Mesenchymal stem cell (in vitro differentiated cells and primary cell): ENCODE results near the gene ADGRG7.

Experiments
- DNase-seq: peaks from one replicate; pipeline ENCODE4 v3.0.0-alpha.2; 2013
- H2AFZ ChIP-seq: one replicate; pipeline ENCODE4 v1.6.1; 2013; ENCODE audit warnings: low read depth, mild to moderate bottlenecking, control low read depth, inconsistent platforms, low read length, moderate library complexity
- H2AK5ac ChIP-seq: 2 replicates; pipeline ENCODE4 v1.6.1; 2013; ENCODE audit warnings: low read length, moderate library complexity, mild to moderate bottlenecking, inconsistent platforms; ENCODE audit not compliant: severe bottlenecking
- H2BK120ac ChIP-seq: one replicate; pipeline ENCODE4 v1.6.1; 2013; ENCODE audit warnings: low read depth, mild to moderate bottlenecking, inconsistent platforms, low read length, moderate library complexity
- H2BK12ac ChIP-seq, 2 experiments: one replicate each; pipeline ENCODE4 v1.6.1; 2013; ENCODE audit warnings: inconsistent platforms in 2 of 2, low read length in 2 of 2, mild to moderate bottlenecking in 2 of 2, moderate library complexity in 2 of 2, control low read depth in 1 of 2
- H2BK15ac ChIP-seq: one replicate; pipeline ENCODE4 v1.6.1; 2013; ENCODE audit warnings: mild to moderate bottlenecking, low read depth, inconsistent platforms; ENCODE audit not compliant: poor library complexity, severe bottlenecking
- H2BK5ac ChIP-seq: 2 replicates; pipeline ENCODE4 v1.6.1; 2013; ENCODE audit warnings: low read depth, mild to moderate bottlenecking, low read length, control low read depth, inconsistent platforms; ENCODE audit not compliant: poor library complexity, severe bottlenecking
- H3K14ac ChIP-seq, 2 experiments: one replicate each; pipeline ENCODE4 v1.6.1; 2013; ENCODE audit warnings: inconsistent platforms in 2 of 2, low read length in 2 of 2, control low read depth in 1 of 2, mild to moderate bottlenecking in 1 of 2, moderate library complexity in 1 of 2
- H3K18ac ChIP-seq, 2 experiments: one replicate each; pipeline ENCODE4 v1.6.1; 2013; ENCODE audit warnings: inconsistent platforms in 2 of 2, low read length in 2 of 2, control low read depth in 1 of 2, low read depth in 1 of 2, mild to moderate bottlenecking in 1 of 2
- H3K23ac ChIP-seq, 2 experiments: one replicate each; pipeline ENCODE4 v1.6.1; 2013; ENCODE audit warnings: inconsistent platforms in 2 of 2, low read length in 2 of 2, mild to moderate bottlenecking in 2 of 2, moderate library complexity in 2 of 2, control low read depth in 1 of 2
- H3K27ac ChIP-seq: 2 replicates; pipeline ENCODE4 v1.5.1; 2013; ENCODE audit warnings: mild to moderate bottlenecking, moderate library complexity, low read length, control low read depth, inconsistent platforms; ENCODE audit not compliant: poor library complexity, severe bottlenecking
- H3K27me3 ChIP-seq, 2 experiments: 2 replicates each; pipeline versions ENCODE4 v1.6.1 to v1.7.0; 2013; ENCODE audit warnings: low read length in 2 of 2, mild to moderate bottlenecking in 2 of 2, moderate library complexity in 2 of 2, control low read depth in 1 of 2, inconsistent platforms in 1 of 2; ENCODE audit not compliant: control insufficient read depth in 1 of 2, insufficient read depth in 1 of 2
- H3K36me3 ChIP-seq, 2 experiments: 2 replicates each; pipeline versions ENCODE4 v1.6.1 to v1.7.0; 2013; ENCODE audit warnings: low read length in 2 of 2, control low read depth in 1 of 2, inconsistent platforms in 1 of 2, low read depth in 1 of 2, mild to moderate bottlenecking in 1 of 2; ENCODE audit not compliant: insufficient read depth in 2 of 2, control insufficient read depth in 1 of 2
- H3K4ac ChIP-seq, 2 experiments: one replicate each; pipeline ENCODE4 v1.6.1; 2013; ENCODE audit warnings: inconsistent platforms in 2 of 2, low read length in 2 of 2, mild to moderate bottlenecking in 2 of 2, moderate library complexity in 2 of 2, control low read depth in 1 of 2, low read depth in 1 of 2
- H3K4me1 ChIP-seq: 2 replicates; pipeline ENCODE4 v1.6.1; 2013; ENCODE audit warnings: low read depth, low read length, control low read depth; ENCODE audit not compliant: control insufficient read depth, insufficient read depth
- H3K4me2 ChIP-seq: 2 replicates; pipeline ENCODE4 v1.6.1; 2013; ENCODE audit warnings: low read length, mild to moderate bottlenecking, inconsistent platforms; ENCODE audit not compliant: poor library complexity, severe bottlenecking
- H3K4me3 ChIP-seq, 2 experiments: 2 replicates each; pipeline versions ENCODE4 v1.5.1 to v1.7.0; 2013; ENCODE audit warnings: low read length in 2 of 2, mild to moderate bottlenecking in 2 of 2, control low read depth in 1 of 2, low read depth in 1 of 2; ENCODE audit not compliant: insufficient read depth in 1 of 2
- H3K79me1 ChIP-seq: replicated peaks from 2 replicates; pipeline ENCODE4 v1.6.1; 2013; ENCODE audit warnings: mild to moderate bottlenecking, control low read depth, low read length, inconsistent platforms; ENCODE audit not compliant: poor library complexity, severe bottlenecking
- H3K9ac ChIP-seq: 2 replicates; pipeline ENCODE4 v1.7.0; 2013; ENCODE audit warnings: mild to moderate bottlenecking, low read length, moderate library complexity
- H3K9me3 ChIP-seq: 2 replicates; pipeline ENCODE4 v1.7.0; 2013; ENCODE audit warnings: mild to moderate bottlenecking, low read length; ENCODE audit not compliant: control insufficient read depth
- H4K8ac ChIP-seq: one replicate; pipeline ENCODE4 v1.6.1; 2013; ENCODE audit warnings: inconsistent platforms, mild to moderate bottlenecking, low read length, moderate library complexity
- H4K91ac ChIP-seq: one replicate; pipeline ENCODE4 v1.6.1; 2013; ENCODE audit warnings: mild to moderate bottlenecking, low read length, inconsistent platforms
- WGBS: methylation state at CpG from one replicate; pipeline ENCODE4 v1.1.7; 2013; ENCODE audit warnings: mixed read lengths; 5-methylcytosine and 5-hydroxymethylcytosine counted together

ADGRG7 gene

DNA sequence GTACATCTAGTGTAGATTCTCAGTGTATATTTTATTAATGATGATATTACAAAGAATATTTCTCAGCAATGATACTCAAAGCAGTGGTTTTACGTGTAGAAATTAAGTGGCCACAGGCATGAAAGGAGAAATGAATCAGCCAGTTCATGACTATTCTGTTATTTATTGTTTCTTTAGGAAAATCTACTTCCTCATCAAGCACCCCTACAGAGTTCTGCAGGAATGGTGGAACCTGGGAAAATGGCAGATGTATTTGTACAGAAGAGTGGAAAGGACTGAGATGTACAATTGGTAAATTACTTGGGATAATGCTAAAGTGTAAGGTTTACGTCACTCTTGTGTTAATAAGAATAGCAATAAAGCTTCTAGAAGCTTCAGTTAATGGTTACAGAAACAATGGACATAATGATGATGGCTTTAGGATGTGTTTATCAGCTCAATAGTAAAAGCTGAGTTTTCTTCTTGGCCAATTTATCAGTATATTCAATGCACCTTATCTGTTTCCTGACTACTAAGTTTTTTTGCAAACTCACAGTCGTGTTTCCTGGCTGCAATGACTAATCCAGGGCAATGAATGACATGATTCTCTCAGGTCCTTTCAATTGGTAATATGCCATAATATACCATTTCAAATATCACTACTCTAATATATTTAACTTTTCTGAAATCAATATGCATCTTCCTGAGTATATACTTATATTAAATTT lies 20.2 kb downstream of the ADGRG7 start:
- Histone ChIP-seq H3K4me3 (no peak overlapping the region), H2BK120ac (no peak overlapping the region), H4K91ac (no peak overlapping the region), H3K18ac (no peak overlapping the region), H2BK15ac (no peak overlapping the region), H2AFZ (no peak overlapping the region), H3K4me2 (no peak overlapping the region), H3K9me3 (no peaks in the 10 kb centered on the region), H3K4ac (no peak overlapping the region), H3K79me1 (no peaks in the 10 kb centered on the region), H2BK5ac (no peak overlapping the region), H3K9ac (no peak overlapping the region), H2BK12ac (no peak overlapping the region), H4K8ac (no peak overlapping the region), H3K27me3 (peaks cover 0 to 3% of the 10 kb centered on the region in 2 experiments), H3K27ac (no peak overlapping the region), H3K23ac (no peak overlapping the region), H3K36me3 (no peaks in the 10 kb centered on the region), H2AK5ac (no peak overlapping the region), H3K4me1 (no peaks in the 10 kb centered on the region), H3K14ac (no peak overlapping the region)
- WGBS = 85% methylated on average over 2 of the region's 3 CpGs
- DNase-seq = no peak

DNA sequence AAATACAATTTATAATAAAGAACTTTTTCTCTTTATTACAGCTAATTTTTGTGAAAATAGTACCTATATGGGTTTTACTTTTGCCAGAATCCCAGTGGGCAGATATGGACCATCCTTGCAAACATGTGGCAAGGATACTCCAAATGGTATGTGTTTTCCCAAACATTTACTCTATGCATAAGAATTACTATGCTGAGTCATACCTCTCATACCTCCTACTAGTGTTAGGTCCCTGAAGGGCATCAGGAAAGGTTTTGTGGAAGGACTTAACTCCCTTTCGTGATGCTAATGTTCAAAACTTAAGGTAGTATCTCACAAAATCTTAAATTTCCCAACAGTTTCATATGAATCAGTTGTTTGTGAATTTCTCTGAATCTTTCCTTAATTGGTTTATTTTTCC lies 21.3 kb downstream of the ADGRG7 start:
- no peak overlapping the region for H3K23ac ChIP-seq
- no CpG with 5 or more reads among the region's 1 CpG for WGBS

DNA sequence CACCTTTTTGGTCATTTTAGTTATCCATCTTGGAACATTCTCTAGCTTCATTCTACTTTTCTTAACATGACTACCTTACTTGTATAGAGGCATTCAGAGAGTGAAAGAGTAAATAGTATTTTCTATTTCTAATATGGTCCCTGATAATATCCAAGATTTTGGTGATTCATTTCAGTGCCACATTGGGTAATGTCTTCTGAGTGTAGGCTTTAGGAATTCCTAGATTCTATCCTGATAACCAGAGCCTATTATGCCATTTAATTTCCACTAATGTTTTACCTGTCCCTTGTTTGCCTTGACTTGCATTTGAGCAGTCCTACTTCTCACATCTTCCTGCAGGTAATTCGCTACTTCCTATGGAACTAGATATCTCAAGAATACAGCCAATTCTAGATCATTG lies 21.8 kb downstream of the ADGRG7 start:
- Histone ChIP-seq H2BK5ac (no peak overlapping the region), H2AK5ac (no peak overlapping the region), H4K8ac (no peak overlapping the region), H3K23ac (no peak overlapping the region), H3K4me3 (no peak overlapping the region), H2BK120ac (no peak overlapping the region), H2BK15ac (no peak overlapping the region), H3K27ac (no peak overlapping the region), H3K79me1 (no peaks in the 10 kb centered on the region), H3K9ac (no peak overlapping the region), H2BK12ac (no peak overlapping the region), H3K14ac (no peak overlapping the region), H3K9me3 (no peaks in the 10 kb centered on the region), H3K4me2 (no peak overlapping the region), H3K18ac (no peak overlapping the region), H2AFZ (no peak overlapping the region), H3K36me3 (no peaks in the 10 kb centered on the region), H3K4ac (no peak overlapping the region), H3K4me1 (no peaks in the 10 kb centered on the region), H4K91ac (no peak overlapping the region), H3K27me3 (peaks cover 0 to 2% of the 10 kb centered on the region in 2 experiments)
- no peak for DNase-seq
- WGBS = no CpG with 5 or more reads among the region's 1 CpG

More for the DNA sequence above, 21.3 kb downstream of the ADGRG7 start:
- no peak overlapping the region for H3K4me2 ChIP-seq
- H3K18ac ChIP-seq = no peak overlapping the region
- no peak overlapping the region for H2BK15ac ChIP-seq
- no peak overlapping the region for H2AFZ ChIP-seq
- no peak overlapping the region for H2AK5ac ChIP-seq
- H4K91ac ChIP-seq = no peak overlapping the region
- no peak overlapping the region for H4K8ac ChIP-seq
- H3K27me3 ChIP-seq = peaks cover 0 to 3% of the 10 kb centered on the region in 2 experiments
- H3K79me1 ChIP-seq = no peaks in the 10 kb centered on the region
- DNase-seq = peak; percentile 7
- H3K4me3 ChIP-seq = no peak overlapping the region
- H2BK12ac ChIP-seq = no peak overlapping the region
- no peaks in the 10 kb centered on the region for H3K36me3 ChIP-seq
- no peak overlapping the region for H3K27ac ChIP-seq
- H3K4me1 ChIP-seq = no peaks in the 10 kb centered on the region
- no peak overlapping the region for H3K14ac ChIP-seq
- no peaks in the 10 kb centered on the region for H3K9me3 ChIP-seq
- H2BK5ac ChIP-seq = no peak overlapping the region
- H3K9ac ChIP-seq = no peak overlapping the region
- H3K4ac ChIP-seq = no peak overlapping the region
- H2BK120ac ChIP-seq = no peak overlapping the region

DNA sequence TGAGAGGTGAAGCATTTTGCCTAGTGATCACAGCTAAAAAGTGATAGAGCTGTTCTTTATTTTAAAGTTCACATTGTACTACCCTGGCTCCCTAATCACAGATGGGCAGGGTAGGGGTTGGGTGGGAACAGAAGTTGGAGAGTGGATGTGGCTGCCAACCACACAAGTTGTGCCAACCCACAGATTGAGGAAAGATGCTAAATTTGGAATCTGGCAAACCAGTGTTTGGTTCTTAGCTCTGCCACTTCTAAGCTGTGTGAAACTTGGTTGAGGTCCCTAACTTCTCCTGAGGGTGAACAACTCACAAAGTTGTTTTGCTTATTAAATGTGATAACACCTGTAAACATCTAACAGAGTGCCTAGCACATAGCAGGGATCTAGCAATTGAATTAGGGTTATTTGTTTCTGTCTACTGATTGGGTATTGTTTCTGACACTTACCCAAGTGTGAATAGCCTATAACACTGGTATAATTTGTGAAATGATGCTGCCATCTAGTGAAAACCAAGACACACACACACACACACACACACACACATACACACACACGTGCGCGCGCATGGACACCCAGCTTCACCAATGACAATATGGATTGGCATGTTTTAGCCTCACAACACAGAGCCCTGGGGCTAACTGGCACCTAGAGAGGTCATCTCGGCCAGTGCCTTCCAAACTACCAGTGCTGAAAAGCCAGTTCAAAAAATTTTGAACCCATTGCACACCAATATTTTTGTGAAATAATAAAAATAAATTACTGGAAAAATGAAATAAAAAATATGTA lies 25.3 kb downstream of the ADGRG7 start:
- H2BK15ac ChIP-seq = no peak overlapping the region
- no peaks in the 10 kb centered on the region for H3K4me1 ChIP-seq
- DNase-seq = peak; percentile 33
- H3K27me3 ChIP-seq = peaks cover 0 to 4% of the 10 kb centered on the region in 2 experiments
- H2AFZ ChIP-seq = no peak overlapping the region
- no peak overlapping the region for H3K27ac ChIP-seq
- H3K9me3 ChIP-seq = no peaks in the 10 kb centered on the region
- H3K9ac ChIP-seq = no peak overlapping the region
- H3K4me2 ChIP-seq = no peak overlapping the region
- H3K23ac ChIP-seq = no peak overlapping the region
- no peak overlapping the region for H3K4me3 ChIP-seq
- H2BK120ac ChIP-seq = no peak overlapping the region
- WGBS = 88% methylated on average over 4 of the region's 5 CpGs
- H3K18ac ChIP-seq = no peak overlapping the region
- H4K8ac ChIP-seq = no peak overlapping the region
- H2BK12ac ChIP-seq = no peak overlapping the region
- H4K91ac ChIP-seq = no peak overlapping the region
- H3K4ac ChIP-seq = no peak overlapping the region
- no peak overlapping the region for H3K14ac ChIP-seq
- H2BK5ac ChIP-seq = no peak overlapping the region
- H3K79me1 ChIP-seq = no peaks in the 10 kb centered on the region
- no peak overlapping the region for H2AK5ac ChIP-seq
- no peaks in the 10 kb centered on the region for H3K36me3 ChIP-seq
